ENCODE results near the gene TFB1M. TPM values are rescaled to one million over a fixed set of nuclear protein-coding genes. Genes with fewer than 3 reads are reported as not detected.
"Not testable (repeated sequence)": the region's sequence is repeated elsewhere in the genome, so short reads cannot be mapped to it uniquely, and the experiment has no call there.

The TFB1M gene
- polyA plus RNA-seq, 1 donor from 2014 or later, result 13.3 TPM

DNA sequence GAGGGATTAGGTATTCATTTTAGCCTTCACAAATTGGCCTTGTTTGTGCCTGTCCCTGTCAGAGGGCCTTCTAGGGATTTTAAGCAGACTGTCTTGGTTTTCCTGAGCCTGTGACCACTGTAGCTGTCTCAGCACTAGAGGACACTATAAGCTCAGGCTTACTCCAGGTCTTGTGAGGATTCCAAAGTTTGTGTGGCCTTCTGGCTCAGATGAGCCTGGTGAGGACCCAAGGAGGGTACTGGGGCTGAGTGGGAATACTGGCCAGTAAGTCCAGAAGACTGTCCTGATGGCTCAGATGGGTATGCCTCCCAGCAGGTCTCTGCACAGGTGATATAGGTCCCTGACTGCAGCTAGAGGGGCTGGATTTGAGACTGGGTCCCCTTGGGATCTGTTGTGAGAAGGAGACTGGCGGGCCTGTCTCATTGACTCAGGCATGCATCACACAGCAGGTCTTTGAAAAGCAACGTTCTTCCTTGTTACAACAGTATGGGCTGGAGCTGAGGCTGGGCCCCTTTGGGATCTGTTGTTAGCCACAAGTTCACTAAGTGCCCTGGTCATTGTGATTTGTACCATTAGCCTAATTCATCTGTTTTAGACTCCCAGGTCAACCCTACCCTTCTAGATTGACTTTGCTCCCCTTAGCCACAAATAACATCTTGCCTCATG, 26.3 kb upstream of the TFB1M start:
- Mint-ChIP-seq H3K27me3 (no peaks in the 10 kb centered on the region), H3K36me3 (peaks cover 9% of the 10 kb centered on the region), H3K4me1 (peaks cover 11 to 16% (median 13%) of the 10 kb centered on the region in 3 donors), H3K9me3 (peaks cover 0 to 22% (median 4%) of the 10 kb centered on the region in 3 donors), H3K4me3 (peak overlapping the region in 1 of 4 donors; percentile 24), H3K27ac (peak overlapping the region in 1 of 3 donors; percentile 40)

DNA sequence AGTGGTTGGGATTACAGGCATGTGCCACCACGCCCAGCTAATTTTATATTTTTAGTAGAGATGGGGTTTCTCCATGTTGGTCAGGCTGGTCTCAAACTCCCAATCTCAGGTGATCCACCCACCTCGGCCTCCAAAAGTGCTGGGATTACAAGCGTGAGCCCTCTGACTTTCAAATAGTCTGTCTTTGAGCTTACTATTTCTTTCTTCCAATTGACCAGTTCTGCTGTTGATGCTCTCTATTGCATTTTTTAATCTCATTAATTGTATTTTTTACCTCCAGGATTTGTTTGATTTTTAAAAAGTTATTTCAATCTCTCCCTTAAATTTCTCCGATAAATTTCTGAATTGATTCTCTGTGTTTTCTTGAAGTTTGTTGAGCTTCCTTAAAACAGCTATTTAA, 25.6 kb upstream of the TFB1M start:
- H3K4me1 Mint-ChIP-seq, result peaks cover 11 to 16% (median 13%) of the 10 kb centered on the region in 3 donors
- H3K36me3 Mint-ChIP-seq, H3K27me3 Mint-ChIP-seq: not testable (repeated sequence)
- H3K27ac Mint-ChIP-seq, result peak overlapping the region in 2 of 3 donors; percentile 25 to 40
- H3K9me3 Mint-ChIP-seq, result peaks cover 0 to 24% (median 4%) of the 10 kb centered on the region in 3 donors
- peak overlapping the region in 1 of 4 donors; percentile 24 for H3K4me3 Mint-ChIP-seq

DNA sequence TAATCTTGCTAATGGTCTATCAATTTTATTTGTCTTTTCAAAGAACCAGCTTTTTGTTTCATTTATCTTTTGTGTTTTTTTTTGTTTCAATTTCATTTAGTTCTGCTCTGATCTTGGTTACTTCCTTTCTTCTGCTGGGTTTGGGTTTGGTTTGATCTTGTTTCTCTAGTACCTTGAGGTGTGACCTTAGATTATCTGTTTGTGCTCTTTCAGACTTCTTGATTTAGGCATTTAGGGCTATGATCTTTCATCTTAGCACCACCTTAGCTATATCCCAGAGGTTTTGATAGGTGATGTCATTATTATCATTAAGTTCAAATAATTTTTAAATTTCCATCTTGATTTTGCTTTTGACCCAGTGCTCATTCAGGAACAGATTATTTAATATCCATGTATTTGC, 24.0 kb upstream of the TFB1M start:
- H3K4me1 Mint-ChIP-seq, result peaks cover 17 to 25% (median 19%) of the 10 kb centered on the region in 3 donors
- H3K4me3 Mint-ChIP-seq, result peak overlapping the region in 1 of 4 donors; percentile 29
- H3K27ac Mint-ChIP-seq, H3K27me3 Mint-ChIP-seq: not testable (repeated sequence)
- peaks cover 0 to 24% (median 4%) of the 10 kb centered on the region in 3 donors for H3K9me3 Mint-ChIP-seq
- peaks cover 13% of the 10 kb centered on the region for H3K36me3 Mint-ChIP-seq

DNA sequence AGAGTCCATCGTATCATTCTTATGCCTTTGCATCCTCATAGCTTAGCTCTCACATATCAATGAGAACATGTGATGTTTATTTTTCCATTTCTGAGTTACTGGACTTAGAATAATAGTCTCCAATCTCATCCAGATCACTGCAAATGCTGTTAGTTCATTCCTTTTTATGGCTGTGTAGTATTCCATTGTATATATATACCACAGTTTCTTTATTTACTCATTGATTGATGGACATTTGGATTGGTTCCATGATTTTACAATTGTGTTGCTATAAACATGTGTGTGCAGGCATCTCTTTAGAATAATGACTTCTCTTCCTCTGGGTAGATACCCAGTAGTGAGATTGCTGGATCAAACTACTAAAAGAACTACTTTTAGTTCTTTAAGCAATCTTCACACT, 21.0 kb upstream of the TFB1M start:
- H3K27ac Mint-ChIP-seq, result no peak overlapping the region
- H3K36me3 Mint-ChIP-seq, result peaks cover 9% of the 10 kb centered on the region
- no peaks in the 10 kb centered on the region for H3K27me3 Mint-ChIP-seq
- peaks cover 13 to 22% (median 14%) of the 10 kb centered on the region in 3 donors for H3K4me1 Mint-ChIP-seq
- H3K9me3 Mint-ChIP-seq, result peaks cover 0 to 20% (median 4%) of the 10 kb centered on the region in 3 donors
- no peak overlapping the region for H3K4me3 Mint-ChIP-seq

DNA sequence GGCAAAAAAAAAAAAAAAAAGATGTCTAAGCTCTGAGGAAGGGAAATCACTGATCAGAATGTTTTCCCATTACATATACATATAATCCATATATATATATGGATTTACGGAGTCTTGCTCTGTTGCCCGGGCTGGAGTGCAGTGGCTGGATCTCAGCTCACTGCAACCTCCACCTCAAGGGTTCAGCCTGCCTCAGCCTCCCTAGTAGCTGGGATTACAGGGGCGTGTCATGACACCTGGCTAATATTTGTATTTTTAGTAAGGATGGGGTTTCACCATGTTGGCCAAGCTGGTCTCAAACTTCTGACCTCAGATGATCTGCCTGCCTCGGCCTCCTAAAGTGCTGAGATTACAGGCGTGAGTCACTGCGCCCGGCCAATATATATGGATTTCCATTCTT, 19.8 kb upstream of the TFB1M start:
- Mint-ChIP-seq H3K27ac (peak overlapping the region in 1 of 3 donors; percentile 2), H3K4me3 (peak overlapping the region in 1 of 4 donors; percentile 88), H3K9me3 (peaks cover 0 to 17% (median 4%) of the 10 kb centered on the region in 3 donors), H3K4me1 (peaks cover 13 to 22% (median 14%) of the 10 kb centered on the region in 3 donors)
- H3K27me3 Mint-ChIP-seq, H3K36me3 Mint-ChIP-seq: not testable (repeated sequence)

DNA sequence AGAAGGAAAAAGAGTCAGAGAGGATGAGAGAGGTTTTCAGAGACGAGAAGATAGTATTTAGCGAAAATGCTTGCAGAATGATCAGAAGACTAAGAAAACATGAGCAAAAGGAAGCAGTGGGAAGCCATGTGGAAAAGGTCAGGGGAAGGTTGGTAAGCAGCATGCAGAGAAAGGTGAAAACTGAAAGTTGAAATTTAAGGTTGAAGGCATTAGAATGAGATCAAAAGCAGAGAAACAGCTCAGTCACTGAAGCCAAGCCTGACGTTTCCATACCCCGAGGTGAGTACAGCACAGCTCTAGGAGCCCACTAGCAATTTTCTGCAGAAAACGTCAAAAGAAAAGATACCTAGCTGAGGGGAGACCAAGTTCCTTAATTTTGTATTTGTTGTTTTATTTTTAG, 19.1 kb upstream of the TFB1M start:
- Mint-ChIP-seq H3K36me3 (peaks cover 7% of the 10 kb centered on the region), H3K4me1 (peaks cover 13 to 21% (median 14%) of the 10 kb centered on the region in 3 donors), H3K27ac (peak overlapping the region in 1 of 3 donors; percentile 2), H3K4me3 (peak overlapping the region in 1 of 4 donors; percentile 88), H3K9me3 (peaks cover 0 to 17% (median 4%) of the 10 kb centered on the region in 3 donors), H3K27me3 (no peaks in the 10 kb centered on the region)

DNA sequence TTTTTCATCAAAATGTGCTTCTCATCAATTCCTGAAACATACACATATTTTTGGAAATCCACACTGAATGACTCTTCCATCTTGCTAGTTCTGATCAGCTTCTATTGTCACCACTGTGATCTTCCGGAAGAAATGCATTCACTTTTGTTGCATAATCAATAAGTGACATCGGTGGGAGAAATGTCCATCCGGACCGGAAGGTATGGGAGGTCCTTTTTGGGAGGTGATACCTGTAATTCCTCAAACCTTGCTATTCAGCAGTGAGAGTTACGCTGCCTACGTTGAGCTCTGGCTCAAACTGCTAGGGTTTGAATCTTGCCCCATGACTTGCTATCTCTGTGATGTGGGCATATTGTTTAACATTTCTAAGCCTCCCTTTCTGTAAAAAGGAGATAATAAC, 16.6 kb upstream of the TFB1M start:
- no peak overlapping the region for H3K4me3 Mint-ChIP-seq
- H3K9me3 Mint-ChIP-seq, result peaks cover 0 to 7% (median 0%) of the 10 kb centered on the region in 3 donors
- H3K27me3 Mint-ChIP-seq, result no peaks in the 10 kb centered on the region
- H3K4me1 Mint-ChIP-seq, result peaks cover 12 to 17% (median 12%) of the 10 kb centered on the region in 3 donors
- H3K27ac Mint-ChIP-seq, result no peak overlapping the region
- peaks cover 6% of the 10 kb centered on the region for H3K36me3 Mint-ChIP-seq

DNA sequence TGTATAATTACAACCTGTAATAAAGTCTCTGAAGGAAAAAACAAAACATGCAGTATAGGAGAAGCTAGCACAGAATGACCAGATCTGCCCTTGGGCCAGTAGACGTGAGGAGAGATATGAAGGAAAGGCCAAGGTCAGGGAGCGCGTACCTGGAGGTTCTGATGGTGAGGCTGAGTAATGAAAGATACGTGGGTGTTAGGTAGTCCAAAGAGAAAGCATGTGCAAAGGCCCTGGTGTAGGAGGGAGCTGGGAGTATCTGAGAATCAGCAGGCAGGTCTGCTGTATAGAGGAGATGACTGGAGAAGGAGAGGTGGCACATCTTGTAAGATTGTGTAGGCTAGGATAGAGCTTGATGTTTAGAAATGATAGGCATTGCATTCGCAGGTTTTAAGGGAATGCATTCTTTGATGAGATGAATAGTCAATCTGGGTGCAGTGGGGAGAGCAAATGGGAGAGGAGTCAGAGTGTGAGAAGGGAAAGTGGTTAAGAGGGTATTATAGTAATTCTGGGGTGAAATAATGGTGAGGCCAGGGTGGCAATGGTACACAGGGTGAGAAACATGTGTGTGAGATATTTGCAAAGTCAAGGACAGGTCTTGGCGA, 15.9 kb upstream of the TFB1M start:
- H3K27ac Mint-ChIP-seq, result no peak overlapping the region
- H3K9me3 Mint-ChIP-seq, result peaks cover 0 to under 1% (median 0%) of the 10 kb centered on the region in 3 donors
- no peaks in the 10 kb centered on the region for H3K27me3 Mint-ChIP-seq
- peaks cover 12 to 17% (median 12%) of the 10 kb centered on the region in 3 donors for H3K4me1 Mint-ChIP-seq
- H3K36me3 Mint-ChIP-seq, result peaks cover 4% of the 10 kb centered on the region
- no peak overlapping the region for H3K4me3 Mint-ChIP-seq

DNA sequence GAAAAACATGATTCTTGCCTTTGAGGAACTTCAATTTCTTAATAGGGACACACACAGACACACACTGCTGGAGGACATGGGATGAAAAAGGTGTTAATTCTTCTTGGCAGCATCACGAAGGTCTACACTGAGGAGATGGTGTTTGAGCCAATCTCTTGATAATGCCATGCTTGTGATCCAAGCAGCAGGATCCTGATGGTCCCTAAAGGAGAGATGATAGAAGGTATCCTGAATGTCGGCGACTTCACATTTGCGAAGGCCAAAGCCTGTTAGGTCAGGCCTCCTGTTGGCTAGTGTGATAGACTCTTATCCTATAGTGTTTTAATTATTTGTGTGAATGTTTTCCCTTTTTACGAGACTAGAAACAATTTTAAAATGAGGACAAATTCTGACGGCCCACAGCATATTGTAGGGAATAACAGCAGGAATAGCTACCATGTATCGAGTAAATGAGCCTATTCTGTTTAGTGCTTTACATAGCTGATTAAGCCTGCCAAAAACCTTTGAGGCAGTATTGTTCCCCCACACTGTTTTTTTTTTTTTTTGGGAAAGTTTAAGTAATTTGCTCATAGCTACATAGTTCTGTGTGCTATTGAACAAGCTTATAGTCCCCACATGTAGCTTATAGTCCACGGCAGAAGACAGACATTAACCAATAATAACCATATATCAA, 15.3 kb upstream of the TFB1M start:
- H3K36me3 Mint-ChIP-seq, result peaks cover 4% of the 10 kb centered on the region
- peaks cover 12 to 17% (median 12%) of the 10 kb centered on the region in 3 donors for H3K4me1 Mint-ChIP-seq
- no peaks in the 10 kb centered on the region for H3K27me3 Mint-ChIP-seq
- H3K27ac Mint-ChIP-seq, result no peak overlapping the region
- H3K4me3 Mint-ChIP-seq, result no peak overlapping the region
- no peaks in the 10 kb centered on the region for H3K9me3 Mint-ChIP-seq

DNA sequence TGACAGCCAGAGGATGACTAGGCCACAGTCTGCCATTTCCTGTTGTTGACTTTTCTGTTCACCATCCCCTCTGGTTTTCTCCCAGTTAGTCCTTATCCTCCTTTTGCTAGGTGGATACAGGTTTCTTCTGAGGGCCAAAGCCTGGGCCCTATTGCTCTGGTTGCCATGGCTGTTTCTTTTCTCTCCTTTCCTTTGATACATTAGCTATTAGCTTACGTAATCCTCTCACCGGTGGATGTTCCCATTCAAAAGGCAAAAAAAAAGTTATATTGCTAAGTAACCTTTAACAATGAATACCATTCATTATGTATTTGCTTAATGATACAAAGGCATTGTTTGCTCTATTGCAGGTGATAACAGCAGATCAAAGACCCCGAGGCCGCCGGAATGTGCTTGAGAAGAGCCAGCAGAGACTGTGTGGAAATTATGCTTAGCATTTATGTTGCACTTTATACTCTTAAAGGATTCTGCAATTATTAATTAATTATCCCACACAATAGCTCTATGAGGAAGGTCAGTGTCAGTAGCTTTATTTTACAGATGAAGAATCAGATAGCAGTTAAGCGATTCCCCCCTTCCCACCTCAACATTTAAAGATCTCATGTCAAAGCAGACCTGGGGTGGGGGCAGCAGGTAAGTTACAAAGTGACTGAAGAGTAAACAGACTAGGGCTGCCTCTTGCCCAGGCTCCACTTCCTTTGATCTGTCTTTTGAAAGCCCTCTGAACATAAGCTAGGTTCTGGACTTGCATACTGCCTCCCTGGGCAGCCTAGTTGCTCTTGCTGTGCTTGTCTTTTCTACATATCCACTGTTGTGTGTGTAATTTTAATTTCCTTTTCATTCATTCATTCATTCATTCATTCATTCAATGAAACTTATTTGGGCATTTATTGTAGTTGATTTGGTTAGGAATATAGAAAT, 14.5 kb upstream of the TFB1M start:
- Mint-ChIP-seq H3K27me3 (no peaks in the 10 kb centered on the region), H3K36me3 (peaks cover 4% of the 10 kb centered on the region), H3K27ac (no peak overlapping the region), H3K9me3 (no peaks in the 10 kb centered on the region), H3K4me3 (no peak overlapping the region), H3K4me1 (peaks cover 11 to 14% (median 11%) of the 10 kb centered on the region in 3 donors)

DNA sequence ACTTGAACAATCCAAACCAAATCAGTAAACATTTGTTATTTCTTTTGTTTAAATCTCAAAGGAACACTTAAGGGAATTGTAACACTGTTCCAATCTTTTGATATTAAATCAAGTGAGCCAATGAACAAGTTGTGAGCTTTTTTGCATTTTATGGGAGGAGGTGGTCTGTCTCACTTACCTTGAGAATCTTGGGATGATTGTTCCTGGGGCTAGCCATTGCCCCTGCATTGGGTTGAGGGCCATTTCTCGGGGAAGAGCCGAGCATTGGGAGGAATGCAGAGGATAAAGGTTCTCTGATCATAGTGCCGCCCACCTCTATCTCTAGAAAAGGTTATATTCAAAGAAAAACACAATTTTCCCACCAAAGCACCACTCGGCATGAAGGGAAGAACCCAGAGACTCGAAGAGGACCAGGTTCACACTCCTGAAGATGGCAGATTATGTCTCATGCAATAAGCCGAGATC, 13.8 kb upstream of the TFB1M start:
- Mint-ChIP-seq H3K9me3 (no peaks in the 10 kb centered on the region), H3K4me3 (no peak overlapping the region), H3K4me1 (peaks cover 4 to 7% (median 4%) of the 10 kb centered on the region in 3 donors), H3K27ac (no peak overlapping the region), H3K36me3 (no peaks in the 10 kb centered on the region), H3K27me3 (no peaks in the 10 kb centered on the region)

DNA sequence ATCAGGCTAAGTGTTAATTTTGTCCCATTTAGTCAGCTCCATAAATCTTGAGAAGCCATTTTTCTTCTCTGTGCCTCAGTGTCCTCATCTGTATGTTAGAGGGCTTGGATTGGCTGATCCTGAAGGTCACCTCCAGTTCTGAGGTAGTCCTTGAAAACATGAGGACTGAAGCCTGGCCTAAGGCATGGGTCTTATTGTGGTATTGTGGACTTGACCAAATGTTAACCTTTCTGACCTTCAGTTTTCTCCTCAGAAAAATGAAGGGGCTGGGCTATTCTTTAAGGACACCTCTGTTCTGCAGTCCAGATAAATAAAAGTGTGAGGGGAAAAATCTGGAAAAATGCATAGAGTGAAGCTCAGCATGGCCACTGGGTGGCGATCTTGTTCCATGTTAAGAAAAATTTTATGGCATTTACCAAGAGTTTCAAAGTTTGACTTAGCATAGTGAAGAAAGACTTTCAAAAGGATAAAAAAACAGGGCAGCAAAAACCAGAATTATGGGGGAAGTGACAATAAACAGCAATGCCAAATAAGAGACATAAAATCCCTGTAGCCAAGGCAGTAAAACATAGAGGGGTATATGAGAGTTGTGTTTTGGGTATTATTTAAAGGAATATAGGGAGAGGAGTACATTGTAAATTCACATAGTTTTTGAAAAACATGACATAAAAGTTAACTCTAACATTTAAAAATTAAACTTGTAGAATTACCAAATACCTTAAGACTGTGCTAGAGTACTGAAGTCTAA, 13.2 kb upstream of the TFB1M start:
- Mint-ChIP-seq H3K9me3 (no peaks in the 10 kb centered on the region), H3K4me1 (peaks cover 3 to 5% (median 3%) of the 10 kb centered on the region in 3 donors), H3K27ac (no peak overlapping the region), H3K27me3 (no peaks in the 10 kb centered on the region), H3K4me3 (no peak overlapping the region), H3K36me3 (no peaks in the 10 kb centered on the region)

DNA sequence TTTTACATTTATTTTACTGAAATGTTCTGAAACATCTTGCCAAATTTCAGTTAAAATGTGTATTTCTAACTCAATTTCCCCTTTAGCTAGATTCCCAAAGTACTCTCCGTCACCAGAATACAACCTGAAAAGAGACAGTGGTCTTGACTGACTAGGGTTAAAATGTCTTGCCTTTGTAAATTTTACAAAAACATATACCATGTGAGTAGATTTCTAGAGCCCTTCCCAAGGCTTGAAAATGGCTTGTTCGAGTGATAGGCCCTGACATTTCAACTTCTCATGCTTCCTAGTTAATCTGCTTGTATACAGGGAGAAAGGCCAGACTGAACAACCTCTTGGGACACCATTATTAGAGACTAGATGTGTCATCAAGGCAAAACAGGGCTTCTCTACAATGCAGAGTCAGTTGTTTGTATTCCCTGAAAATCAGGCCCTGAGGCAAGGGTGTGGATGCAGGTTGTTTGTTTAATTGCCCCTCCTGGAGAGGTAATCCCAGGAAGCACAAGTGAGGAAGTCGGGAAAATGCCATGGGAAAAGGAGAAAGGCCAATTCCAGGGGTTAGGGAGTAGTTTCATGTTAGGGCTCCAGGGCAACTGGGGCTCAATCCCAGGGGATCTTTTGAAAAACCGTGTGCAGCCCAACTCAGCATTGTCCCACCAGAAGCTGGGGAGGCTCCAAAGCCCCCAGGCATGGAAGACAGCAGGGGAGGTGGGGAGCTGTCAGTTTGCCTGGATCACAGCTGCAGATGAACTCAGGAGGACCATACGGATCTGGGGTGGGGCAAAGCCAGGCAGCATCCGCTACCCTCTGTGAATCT, 11.6 kb upstream of the TFB1M start:
- no peaks in the 10 kb centered on the region for H3K9me3 Mint-ChIP-seq
- no peaks in the 10 kb centered on the region for H3K36me3 Mint-ChIP-seq
- H3K4me3 Mint-ChIP-seq, result no peak overlapping the region
- H3K27me3 Mint-ChIP-seq, result no peaks in the 10 kb centered on the region
- peak overlapping the region in 1 of 3 donors; percentile 57 for H3K27ac Mint-ChIP-seq
- peaks cover 3 to 5% (median 3%) of the 10 kb centered on the region in 3 donors for H3K4me1 Mint-ChIP-seq
